ENCODE measurements around the gene SYNPO2. TPM values are rescaled to one million over a fixed set of nuclear protein-coding genes. Genes with fewer than 3 reads are reported as not detected.

The SYNPO2 gene, protein sequence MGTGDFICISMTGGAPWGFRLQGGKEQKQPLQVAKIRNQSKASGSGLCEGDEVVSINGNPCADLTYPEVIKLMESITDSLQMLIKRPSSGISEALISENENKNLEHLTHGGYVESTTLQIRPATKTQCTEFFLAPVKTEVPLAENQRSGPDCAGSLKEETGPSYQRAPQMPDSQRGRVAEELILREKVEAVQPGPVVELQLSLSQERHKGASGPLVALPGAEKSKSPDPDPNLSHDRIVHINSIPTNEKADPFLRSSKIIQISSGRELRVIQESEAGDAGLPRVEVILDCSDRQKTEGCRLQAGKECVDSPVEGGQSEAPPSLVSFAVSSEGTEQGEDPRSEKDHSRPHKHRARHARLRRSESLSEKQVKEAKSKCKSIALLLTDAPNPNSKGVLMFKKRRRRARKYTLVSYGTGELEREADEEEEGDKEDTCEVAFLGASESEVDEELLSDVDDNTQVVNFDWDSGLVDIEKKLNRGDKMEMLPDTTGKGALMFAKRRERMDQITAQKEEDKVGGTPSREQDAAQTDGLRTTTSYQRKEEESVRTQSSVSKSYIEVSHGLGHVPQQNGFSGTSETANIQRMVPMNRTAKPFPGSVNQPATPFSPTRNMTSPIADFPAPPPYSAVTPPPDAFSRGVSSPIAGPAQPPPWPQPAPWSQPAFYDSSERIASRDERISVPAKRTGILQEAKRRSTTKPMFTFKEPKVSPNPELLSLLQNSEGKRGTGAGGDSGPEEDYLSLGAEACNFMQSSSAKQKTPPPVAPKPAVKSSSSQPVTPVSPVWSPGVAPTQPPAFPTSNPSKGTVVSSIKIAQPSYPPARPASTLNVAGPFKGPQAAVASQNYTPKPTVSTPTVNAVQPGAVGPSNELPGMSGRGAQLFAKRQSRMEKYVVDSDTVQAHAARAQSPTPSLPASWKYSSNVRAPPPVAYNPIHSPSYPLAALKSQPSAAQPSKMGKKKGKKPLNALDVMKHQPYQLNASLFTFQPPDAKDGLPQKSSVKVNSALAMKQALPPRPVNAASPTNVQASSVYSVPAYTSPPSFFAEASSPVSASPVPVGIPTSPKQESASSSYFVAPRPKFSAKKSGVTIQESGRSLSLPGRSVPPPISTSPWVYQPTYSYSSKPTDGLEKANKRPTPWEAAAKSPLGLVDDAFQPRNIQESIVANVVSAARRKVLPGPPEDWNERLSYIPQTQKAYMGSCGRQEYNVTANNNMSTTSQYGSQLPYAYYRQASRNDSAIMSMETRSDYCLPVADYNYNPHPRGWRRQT
- polyA plus RNA-seq (2012; ENCODE audit: missing spikeins) = 0.11 TPM

- FAIRE-seq (peak; percentile 57), DNase-seq (ENCODE audit: insufficient read length) (peak; percentile 9)
- TF ChIP-seq POLR2AphosphoS5 (IDR thresholded peaks at IDR 0.05; ENCODE audit: low read depth, low read length) (no peak), POLR2A (IDR thresholded peaks at IDR 0.05; ENCODE audit: low read depth, low read length) (no peak), TAF1 (IDR thresholded peaks at IDR 0.05; ENCODE audit: borderline replicate concordance, low read depth, low read length) (no peak)
Measured at GRCh38 chr4:118888666-118889311, at the start of gene SYNPO2. TSS of gene SYNPO2 (plus strand) at chr4:118888854. CDS start at chr4:118889037, 183 bp downstream.

DNA sequence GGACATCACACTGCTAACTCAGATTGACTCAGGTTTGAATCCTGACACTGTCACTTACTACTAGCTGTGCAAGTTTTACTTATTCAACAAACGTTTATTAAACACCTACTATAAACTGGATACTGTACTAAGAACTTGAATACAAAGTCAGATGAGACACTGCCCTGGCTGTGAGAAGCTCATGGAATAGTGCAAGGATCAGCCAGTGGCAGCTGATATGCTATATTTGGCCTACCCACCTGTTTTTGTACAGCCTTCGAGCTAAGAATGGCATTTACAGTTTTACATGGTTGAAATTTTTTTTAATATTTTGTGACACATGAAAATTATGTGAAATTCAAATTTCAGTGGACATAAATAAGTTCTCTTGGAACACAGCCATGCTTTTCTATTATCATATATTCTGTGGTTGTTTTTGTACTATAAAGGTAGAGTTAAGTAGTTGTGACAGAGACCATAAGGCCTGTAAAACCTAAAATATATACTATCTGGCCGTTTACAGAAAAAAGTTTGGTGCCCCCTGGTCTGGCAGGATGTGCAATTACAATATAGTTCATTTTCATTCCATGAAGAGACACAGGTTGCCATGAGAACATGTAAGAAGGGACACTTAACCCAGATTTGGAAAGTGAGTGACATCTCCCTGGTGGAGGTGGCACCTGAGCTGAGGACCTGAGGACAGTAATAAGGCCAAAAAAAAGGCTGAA is 49.3 kb upstream of the SYNPO2 start:
- no peak for DNase-seq (ENCODE audit: insufficient read length)
- TF ChIP-seq POLR2A (IDR thresholded peaks at IDR 0.05; ENCODE audit: low read depth, low read length) (no peak), TAF1 (IDR thresholded peaks at IDR 0.05; ENCODE audit: borderline replicate concordance, low read depth, low read length) (no peak), POLR2AphosphoS5 (IDR thresholded peaks at IDR 0.05; ENCODE audit: low read depth, low read length) (no peak)
- FAIRE-seq = no peak

- DNase-seq (ENCODE audit: insufficient read length) (no peak), FAIRE-seq (no peak)
- TF ChIP-seq TAF1 (IDR thresholded peaks at IDR 0.05; ENCODE audit: borderline replicate concordance, low read depth, low read length) (no peak), POLR2AphosphoS5 (IDR thresholded peaks at IDR 0.05; ENCODE audit: low read depth, low read length) (no peak), POLR2A (IDR thresholded peaks at IDR 0.05; ENCODE audit: low read depth, low read length) (no peak)
Measured at GRCh38 chr4:118842055-118842454, 46.6 kb upstream of the SYNPO2 start.

DNA sequence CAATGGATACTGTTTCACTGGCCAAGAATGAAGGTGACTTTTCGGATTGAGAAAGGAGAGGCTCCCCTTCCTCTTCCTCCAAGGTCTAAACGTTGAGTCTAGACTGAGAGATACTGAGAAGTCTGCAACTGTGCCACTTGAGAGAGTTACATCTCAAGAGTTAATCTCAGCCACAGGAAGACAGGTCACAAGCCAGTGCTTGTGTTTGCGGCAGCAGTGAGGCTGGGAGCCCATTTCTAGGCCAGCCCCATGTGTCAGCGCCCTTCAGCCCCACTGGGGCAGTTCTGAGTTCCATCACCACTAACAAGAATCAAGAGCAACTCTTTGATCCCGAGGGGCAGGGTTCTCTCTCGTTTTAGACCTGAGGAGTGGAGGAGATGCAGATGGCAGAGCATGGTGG is 45.4 kb upstream of the SYNPO2 start:
- DNase-seq (ENCODE audit: insufficient read length) (no peak), FAIRE-seq (no peak)
- TF ChIP-seq TAF1 (IDR thresholded peaks at IDR 0.05; ENCODE audit: borderline replicate concordance, low read depth, low read length) = no peak
- TF ChIP-seq POLR2AphosphoS5 (IDR thresholded peaks at IDR 0.05; ENCODE audit: low read depth, low read length) = no peak
- no peak for TF ChIP-seq POLR2A (IDR thresholded peaks at IDR 0.05; ENCODE audit: low read depth, low read length)

DNA sequence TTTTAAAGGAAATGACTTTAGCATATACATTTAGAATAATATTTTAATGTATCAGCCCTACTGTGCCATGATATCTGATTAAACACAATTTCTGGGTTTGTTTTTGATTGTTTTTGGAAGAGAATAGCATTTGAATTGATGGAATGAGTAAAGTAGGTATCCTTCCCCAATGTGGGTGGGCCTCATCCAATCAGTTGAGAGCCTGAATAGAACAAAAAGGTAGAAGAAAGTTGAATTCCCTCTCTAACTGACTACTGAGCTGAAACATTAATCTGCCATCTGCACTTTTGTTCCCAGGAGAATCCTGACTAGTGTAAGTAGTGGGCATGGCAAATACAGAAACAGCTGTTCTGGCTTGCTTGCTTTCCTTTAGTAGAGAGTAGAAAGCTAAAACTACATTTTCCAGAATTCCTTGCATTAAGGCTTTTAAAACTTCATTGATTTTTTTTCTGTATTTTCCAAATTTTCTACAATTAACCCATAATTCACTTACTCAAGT is 43.1 kb upstream of the SYNPO2 start:
- FAIRE-seq (no peak), DNase-seq (ENCODE audit: insufficient read length) (no peak)
- TF ChIP-seq POLR2A (IDR thresholded peaks at IDR 0.05; ENCODE audit: low read depth, low read length) = no peak
- no peak for TF ChIP-seq POLR2AphosphoS5 (IDR thresholded peaks at IDR 0.05; ENCODE audit: low read depth, low read length)
- TF ChIP-seq TAF1 (IDR thresholded peaks at IDR 0.05; ENCODE audit: borderline replicate concordance, low read depth, low read length) = no peak

- no peak for TF ChIP-seq POLR2A (IDR thresholded peaks at IDR 0.05; ENCODE audit: low read depth, low read length)
- FAIRE-seq = no peak
- no peak for DNase-seq (ENCODE audit: insufficient read length)
Measured at GRCh38 chr4:118846979-118847378, 41.7 kb upstream of the SYNPO2 start.

- no peak for DNase-seq (ENCODE audit: insufficient read length)
- no peak for TF ChIP-seq TAF1 (IDR thresholded peaks at IDR 0.05; ENCODE audit: borderline replicate concordance, low read depth, low read length)
- TF ChIP-seq POLR2AphosphoS5 (IDR thresholded peaks at IDR 0.05; ENCODE audit: low read depth, low read length) = no peak
- no peak for TF ChIP-seq POLR2A (IDR thresholded peaks at IDR 0.05; ENCODE audit: low read depth, low read length)
- no peak for FAIRE-seq
Measured at GRCh38 chr4:118848242-118848641, 40.4 kb upstream of the SYNPO2 start.

DNA sequence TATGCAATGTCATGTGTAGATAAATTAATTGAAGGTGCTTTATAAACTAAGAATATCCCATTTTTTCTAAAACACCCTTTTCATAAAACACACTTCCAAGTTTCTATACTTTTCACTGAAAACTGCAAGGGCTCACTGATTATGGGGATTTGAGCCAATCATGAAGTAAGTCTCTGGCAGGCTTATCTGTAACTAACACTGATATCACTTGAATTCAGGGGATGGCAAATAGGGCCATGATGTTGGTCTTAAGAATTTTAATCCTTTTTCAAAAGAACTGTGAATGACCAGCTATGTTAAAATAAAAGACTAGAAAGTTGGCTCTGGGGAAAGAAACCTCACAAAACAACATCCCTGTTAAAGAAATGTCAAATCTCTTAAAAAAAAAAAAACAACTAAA is 39.8 kb upstream of the SYNPO2 start:
- TF ChIP-seq TAF1 (IDR thresholded peaks at IDR 0.05; ENCODE audit: borderline replicate concordance, low read depth, low read length) (no peak), POLR2AphosphoS5 (IDR thresholded peaks at IDR 0.05; ENCODE audit: low read depth, low read length) (no peak), POLR2A (IDR thresholded peaks at IDR 0.05; ENCODE audit: low read depth, low read length) (no peak)
- DNase-seq (ENCODE audit: insufficient read length) (no peak), FAIRE-seq (no peak)

GRCh38 chr4:118849867-118850487 is 38.7 kb upstream of the SYNPO2 start:
- DNase-seq (ENCODE audit: insufficient read length) (no peak), FAIRE-seq (no peak)
- TF ChIP-seq POLR2A (IDR thresholded peaks at IDR 0.05; ENCODE audit: low read depth, low read length) (no peak), TAF1 (IDR thresholded peaks at IDR 0.05; ENCODE audit: borderline replicate concordance, low read depth, low read length) (no peak), POLR2AphosphoS5 (IDR thresholded peaks at IDR 0.05; ENCODE audit: low read depth, low read length) (no peak)
